ENCODE data around the gene BPIFA2.

- TF ChIP-seq CTCF (IDR thresholded peaks at IDR 0.05 in 2 of 3, conservative IDR thresholded peaks at IDR 0.05 in 1 of 3; ENCODE audit: control insufficient read depth in 2 of 3, extremely low read depth in 1 of 3, insufficient read depth in 1 of 3, low read depth in 3 of 3, low read length in 3 of 3), result no peak
- no peak for TF ChIP-seq CREB1 (IDR thresholded peaks at IDR 0.05; ENCODE audit: low read depth)
- TF ChIP-seq HSF1 (IDR thresholded peaks at IDR 0.05; ENCODE audit: low read depth, low read length), result no peak
- TF ChIP-seq SIX5 (IDR thresholded peaks at IDR 0.05; ENCODE audit: low read depth, low read length, severe bottlenecking), result no peak
- TF ChIP-seq, protein P1, sequence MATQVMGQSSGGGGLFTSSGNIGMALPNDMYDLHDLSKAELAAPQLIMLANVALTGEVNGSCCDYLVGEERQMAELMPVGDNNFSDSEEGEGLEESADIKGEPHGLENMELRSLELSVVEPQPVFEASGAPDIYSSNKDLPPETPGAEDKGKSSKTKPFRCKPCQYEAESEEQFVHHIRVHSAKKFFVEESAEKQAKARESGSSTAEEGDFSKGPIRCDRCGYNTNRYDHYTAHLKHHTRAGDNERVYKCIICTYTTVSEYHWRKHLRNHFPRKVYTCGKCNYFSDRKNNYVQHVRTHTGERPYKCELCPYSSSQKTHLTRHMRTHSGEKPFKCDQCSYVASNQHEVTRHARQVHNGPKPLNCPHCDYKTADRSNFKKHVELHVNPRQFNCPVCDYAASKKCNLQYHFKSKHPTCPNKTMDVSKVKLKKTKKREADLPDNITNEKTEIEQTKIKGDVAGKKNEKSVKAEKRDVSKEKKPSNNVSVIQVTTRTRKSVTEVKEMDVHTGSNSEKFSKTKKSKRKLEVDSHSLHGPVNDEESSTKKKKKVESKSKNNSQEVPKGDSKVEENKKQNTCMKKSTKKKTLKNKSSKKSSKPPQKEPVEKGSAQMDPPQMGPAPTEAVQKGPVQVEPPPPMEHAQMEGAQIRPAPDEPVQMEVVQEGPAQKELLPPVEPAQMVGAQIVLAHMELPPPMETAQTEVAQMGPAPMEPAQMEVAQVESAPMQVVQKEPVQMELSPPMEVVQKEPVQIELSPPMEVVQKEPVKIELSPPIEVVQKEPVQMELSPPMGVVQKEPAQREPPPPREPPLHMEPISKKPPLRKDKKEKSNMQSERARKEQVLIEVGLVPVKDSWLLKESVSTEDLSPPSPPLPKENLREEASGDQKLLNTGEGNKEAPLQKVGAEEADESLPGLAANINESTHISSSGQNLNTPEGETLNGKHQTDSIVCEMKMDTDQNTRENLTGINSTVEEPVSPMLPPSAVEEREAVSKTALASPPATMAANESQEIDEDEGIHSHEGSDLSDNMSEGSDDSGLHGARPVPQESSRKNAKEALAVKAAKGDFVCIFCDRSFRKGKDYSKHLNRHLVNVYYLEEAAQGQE (IDR thresholded peaks at IDR 0.05; ENCODE audit: low read depth, low read length), result no peak
- no peak for TF ChIP-seq JUND (IDR thresholded peaks at IDR 0.05; ENCODE audit: low read depth, low read length)
- no peak for TF ChIP-seq DPF2 (IDR thresholded peaks at IDR 0.05)
- TF ChIP-seq CBX3 (IDR thresholded peaks at IDR 0.05; ENCODE audit: borderline replicate concordance, low read depth), result no peak
- TF ChIP-seq NFYA (IDR thresholded peaks at IDR 0.05; ENCODE audit: borderline replicate concordance, low read depth, low read length), result no peak
- no peak for TF ChIP-seq CEBPB (IDR thresholded peaks at IDR 0.05; ENCODE audit: borderline replicate concordance in 1 of 2, low read depth in 2 of 2, low read length in 2 of 2)
- no peak for TF ChIP-seq ZNF207 (IDR thresholded peaks at IDR 0.05; ENCODE audit: borderline replicate concordance)
Observed at GRCh38 chr20:33166533-33167113, 1.3 kb upstream of the BPIFA2 start.
